ENCODE results near the gene PDZRN3.

DNA sequence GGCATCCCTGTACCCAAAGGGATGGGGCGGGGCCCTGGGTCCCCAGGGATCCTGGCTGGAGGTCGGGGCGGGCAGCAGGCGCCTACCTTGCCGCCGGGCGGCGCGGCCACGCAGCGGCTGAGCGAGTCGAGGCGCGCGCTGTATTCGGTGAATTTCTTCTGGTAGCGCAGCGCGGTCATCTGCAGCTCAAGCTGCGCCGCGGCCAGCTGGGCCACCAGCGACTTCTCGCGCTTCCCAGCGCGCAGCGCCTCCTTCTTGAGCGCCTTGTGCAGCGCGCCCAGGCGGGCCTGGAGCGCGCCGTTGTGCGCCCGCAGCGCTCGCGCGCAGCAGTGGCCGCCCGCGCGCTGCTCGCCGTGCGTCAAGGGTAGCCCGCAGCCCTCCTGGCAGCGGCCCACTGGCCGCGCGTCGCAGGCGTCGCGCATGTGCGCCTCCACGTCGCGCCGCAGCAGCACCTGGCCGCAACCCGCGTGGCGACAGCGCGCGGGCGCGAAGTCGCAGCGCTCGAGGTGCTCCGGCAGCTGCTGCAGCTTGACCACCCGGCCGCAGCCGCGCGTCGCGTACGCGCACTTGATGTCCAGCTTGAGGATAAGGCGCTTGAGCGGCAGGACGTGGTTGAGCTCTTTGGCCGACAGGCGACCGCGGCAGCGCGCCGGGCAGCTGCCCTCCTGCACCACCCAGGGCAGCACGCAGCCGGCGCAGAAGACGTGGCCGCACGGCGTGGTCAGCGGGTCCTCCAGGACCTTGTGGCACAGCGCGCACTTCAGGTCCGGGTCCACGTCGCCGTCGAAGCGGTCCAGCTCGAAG lies 522 bp downstream of the PDZRN3 start:
- TF ChIP-seq, protein P1, sequence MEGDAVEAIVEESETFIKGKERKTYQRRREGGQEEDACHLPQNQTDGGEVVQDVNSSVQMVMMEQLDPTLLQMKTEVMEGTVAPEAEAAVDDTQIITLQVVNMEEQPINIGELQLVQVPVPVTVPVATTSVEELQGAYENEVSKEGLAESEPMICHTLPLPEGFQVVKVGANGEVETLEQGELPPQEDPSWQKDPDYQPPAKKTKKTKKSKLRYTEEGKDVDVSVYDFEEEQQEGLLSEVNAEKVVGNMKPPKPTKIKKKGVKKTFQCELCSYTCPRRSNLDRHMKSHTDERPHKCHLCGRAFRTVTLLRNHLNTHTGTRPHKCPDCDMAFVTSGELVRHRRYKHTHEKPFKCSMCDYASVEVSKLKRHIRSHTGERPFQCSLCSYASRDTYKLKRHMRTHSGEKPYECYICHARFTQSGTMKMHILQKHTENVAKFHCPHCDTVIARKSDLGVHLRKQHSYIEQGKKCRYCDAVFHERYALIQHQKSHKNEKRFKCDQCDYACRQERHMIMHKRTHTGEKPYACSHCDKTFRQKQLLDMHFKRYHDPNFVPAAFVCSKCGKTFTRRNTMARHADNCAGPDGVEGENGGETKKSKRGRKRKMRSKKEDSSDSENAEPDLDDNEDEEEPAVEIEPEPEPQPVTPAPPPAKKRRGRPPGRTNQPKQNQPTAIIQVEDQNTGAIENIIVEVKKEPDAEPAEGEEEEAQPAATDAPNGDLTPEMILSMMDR (IDR thresholded peaks at IDR 0.05 in 2 of 3, conservative IDR thresholded peaks at IDR 0.05 in 1 of 3; ENCODE audit: borderline replicate concordance in 1 of 3, insufficient read depth in 1 of 3, low read depth in 2 of 3, low read length in 2 of 3): no peak
- TF ChIP-seq CEBPB (IDR thresholded peaks at IDR 0.05; ENCODE audit: low read depth): no peak
- no peak for TF ChIP-seq ZNF274 (IDR thresholded peaks at IDR 0.05; ENCODE audit: low read depth, low read length)
- TF ChIP-seq, protein P2, sequence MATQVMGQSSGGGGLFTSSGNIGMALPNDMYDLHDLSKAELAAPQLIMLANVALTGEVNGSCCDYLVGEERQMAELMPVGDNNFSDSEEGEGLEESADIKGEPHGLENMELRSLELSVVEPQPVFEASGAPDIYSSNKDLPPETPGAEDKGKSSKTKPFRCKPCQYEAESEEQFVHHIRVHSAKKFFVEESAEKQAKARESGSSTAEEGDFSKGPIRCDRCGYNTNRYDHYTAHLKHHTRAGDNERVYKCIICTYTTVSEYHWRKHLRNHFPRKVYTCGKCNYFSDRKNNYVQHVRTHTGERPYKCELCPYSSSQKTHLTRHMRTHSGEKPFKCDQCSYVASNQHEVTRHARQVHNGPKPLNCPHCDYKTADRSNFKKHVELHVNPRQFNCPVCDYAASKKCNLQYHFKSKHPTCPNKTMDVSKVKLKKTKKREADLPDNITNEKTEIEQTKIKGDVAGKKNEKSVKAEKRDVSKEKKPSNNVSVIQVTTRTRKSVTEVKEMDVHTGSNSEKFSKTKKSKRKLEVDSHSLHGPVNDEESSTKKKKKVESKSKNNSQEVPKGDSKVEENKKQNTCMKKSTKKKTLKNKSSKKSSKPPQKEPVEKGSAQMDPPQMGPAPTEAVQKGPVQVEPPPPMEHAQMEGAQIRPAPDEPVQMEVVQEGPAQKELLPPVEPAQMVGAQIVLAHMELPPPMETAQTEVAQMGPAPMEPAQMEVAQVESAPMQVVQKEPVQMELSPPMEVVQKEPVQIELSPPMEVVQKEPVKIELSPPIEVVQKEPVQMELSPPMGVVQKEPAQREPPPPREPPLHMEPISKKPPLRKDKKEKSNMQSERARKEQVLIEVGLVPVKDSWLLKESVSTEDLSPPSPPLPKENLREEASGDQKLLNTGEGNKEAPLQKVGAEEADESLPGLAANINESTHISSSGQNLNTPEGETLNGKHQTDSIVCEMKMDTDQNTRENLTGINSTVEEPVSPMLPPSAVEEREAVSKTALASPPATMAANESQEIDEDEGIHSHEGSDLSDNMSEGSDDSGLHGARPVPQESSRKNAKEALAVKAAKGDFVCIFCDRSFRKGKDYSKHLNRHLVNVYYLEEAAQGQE (IDR thresholded peaks at IDR 0.05; ENCODE audit: low read depth): no peak
- TF ChIP-seq POLR2AphosphoS5 (IDR thresholded peaks at IDR 0.05; ENCODE audit: low read depth, low read length): no peak
- no peak for TF ChIP-seq POLR2A (IDR thresholded peaks at IDR 0.05; ENCODE audit: borderline replicate concordance, extremely low read depth, insufficient read depth, insufficient read length)
- no peak for TF ChIP-seq SIN3A (IDR thresholded peaks at IDR 0.05; ENCODE audit: low read depth)
- TF ChIP-seq, protein P3, sequence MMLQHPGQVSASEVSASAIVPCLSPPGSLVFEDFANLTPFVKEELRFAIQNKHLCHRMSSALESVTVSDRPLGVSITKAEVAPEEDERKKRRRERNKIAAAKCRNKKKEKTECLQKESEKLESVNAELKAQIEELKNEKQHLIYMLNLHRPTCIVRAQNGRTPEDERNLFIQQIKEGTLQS (IDR thresholded peaks at IDR 0.05): no peak
- TF ChIP-seq JUND (IDR thresholded peaks at IDR 0.05): no peak
- no peak for TF ChIP-seq EZH2 (IDR thresholded peaks at IDR 0.05)
- TF ChIP-seq, protein P4, sequence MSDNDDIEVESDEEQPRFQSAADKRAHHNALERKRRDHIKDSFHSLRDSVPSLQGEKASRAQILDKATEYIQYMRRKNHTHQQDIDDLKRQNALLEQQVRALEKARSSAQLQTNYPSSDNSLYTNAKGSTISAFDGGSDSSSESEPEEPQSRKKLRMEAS (IDR thresholded peaks at IDR 0.05): no peak
- no peak for TF ChIP-seq YY1 (IDR thresholded peaks at IDR 0.05; ENCODE audit: extremely low read depth, insufficient replicate concordance, low read depth, low read length)
- no peak for TF ChIP-seq EZH2phosphoT487 (IDR thresholded peaks at IDR 0.05; ENCODE audit: borderline replicate concordance)

Data from HCT116 (cell line).